ENCODE measurements around the gene DAZAP1. TPM values are rescaled to one million over a fixed set of nuclear protein-coding genes. Genes with fewer than 3 reads are reported as not detected.
A peak's percentile ranks its signal among the peaks of the same experiment; 100 is the strongest.
"Not testable (repeated sequence)": the region's sequence is repeated elsewhere in the genome, so short reads cannot be mapped to it uniquely, and the experiment has no call there.

DAZAP1 gene
- total RNA-seq, 4 donors from 2014 or later: 53.7 to 74.1 (median 63.4) TPM

GRCh38 chr19:1475751-1476437 is 68.5 kb downstream of the DAZAP1 start:
- in situ Hi-C loops (cut with MboI; ENCODE audit: low sequenced_read_pairs in 4 of 4): no loop called here
- H3K27me3 ChIP-seq: peaks cover 29 to 32% (median 29%) of the 10 kb centered on the region in 3 donors

GRCh38 chr19:1477056-1477455 is 69.7 kb downstream of the DAZAP1 start:
- Histone ChIP-seq H3K27me3 (peaks cover 17 to 20% (median 18%) of the 10 kb centered on the region in 3 donors), H3K4me1 (peaks cover 9 to 28% of the 10 kb centered on the region in 2 donors)
- DNase-seq; H3K27ac ChIP-seq; in situ Hi-C loops (cut with MboI; ENCODE audit: low sequenced_read_pairs in 4 of 4); ATAC-seq; H3K4me3 ChIP-seq; H3K36me3 ChIP-seq; intact Hi-C loops (cut with DNase I; ENCODE audit: low total_unique reads); H3K9me3 ChIP-seq: not testable (repeated sequence)

More at GRCh38 chr19:1475751-1476437, 68.5 kb downstream of the DAZAP1 start:
- TF ChIP-seq CTCF (IDR thresholded peaks at IDR 0.05 in 4 of 5, conservative IDR thresholded peaks at IDR 0.05 in 1 of 5) (no peak), POLR2A (IDR thresholded peaks at IDR 0.05) (no peak)
- no peaks in the 10 kb centered on the region for H3K36me3 ChIP-seq
- ATAC-seq (no peak), DNase-seq (no peak)
- H3K4me1 ChIP-seq: peaks cover 10 to 39% of the 10 kb centered on the region in 2 donors
- no peak overlapping the region for H3K27ac ChIP-seq
- H3K4me3 ChIP-seq: no peak overlapping the region
- intact Hi-C loops (cut with DNase I; ENCODE audit: low total_unique reads): no loop called here
- H3K9me3 ChIP-seq: no peaks in the 10 kb centered on the region

- Histone ChIP-seq H3K4me1 (peaks cover 9 to 19% of the 10 kb centered on the region in 2 donors), H3K4me3 (peak within 1 kb of the TSS; percentile 84 to 99 (median 92)), H3K36me3 (no peaks in the 10 kb centered on the region), H3K27me3 (no peaks in the 10 kb centered on the region), H3K27ac (peak within 1 kb of the TSS; percentile 71 to 77 (median 72)), H3K9me3 (no peaks in the 10 kb centered on the region)
- ATAC-seq: peak; percentile 98
- TF ChIP-seq POLR2A (IDR thresholded peaks at IDR 0.05) (peak; percentile 39 to 66), CTCF (IDR thresholded peaks at IDR 0.05 in 4 of 5, conservative IDR thresholded peaks at IDR 0.05 in 1 of 5) (no peak)
- DNase-seq: peak; percentile 86 to 91
- in situ Hi-C loops (cut with MboI; ENCODE audit: low sequenced_read_pairs in 4 of 4) (no loop called here), intact Hi-C loops (cut with DNase I; ENCODE audit: low total_unique reads) (loop anchor here (1.0 kb wide), 4 partner anchors 11 to 41 kb away; partner anchors contain the start of genes ADAMTSL5, PCSK4 and RPS15)
Observed at GRCh38 chr19:1478934-1479707, 71.7 kb downstream of the DAZAP1 start, which contains the start of gene C19orf25. Gene C19orf25 (minus strand): TSS chr19:1479215. CDS start chr19:1478903, 312 bp downstream.

GRCh38 chr19:1481224-1481892 is 74.0 kb downstream of the DAZAP1 start:
- TF ChIP-seq CTCF (IDR thresholded peaks at IDR 0.05 in 4 of 5, conservative IDR thresholded peaks at IDR 0.05 in 1 of 5) (no peak), POLR2A (IDR thresholded peaks at IDR 0.05) (no peak)
- DNase-seq: no peak

More at GRCh38 chr19:1481224-1481892, 74.0 kb downstream of the DAZAP1 start:
- Histone ChIP-seq H3K4me3 (no peak overlapping the region), H3K4me1 (peaks cover 9 to 16% of the 10 kb centered on the region in 2 donors), H3K27me3 (no peaks in the 10 kb centered on the region), H3K9me3 (no peaks in the 10 kb centered on the region), H3K36me3 (no peaks in the 10 kb centered on the region), H3K27ac (no peak overlapping the region)
- in situ Hi-C loops (cut with MboI; ENCODE audit: low sequenced_read_pairs in 4 of 4) (no loop called here), intact Hi-C loops (cut with DNase I; ENCODE audit: low total_unique reads) (no loop called here)
- ATAC-seq: no peak

All from gastrocnemius medialis (tissue), 4 donors.